Progenitor cell of endocrine pancreas (in vitro differentiated cells): ENCODE data around the gene C1orf56. TPM values are rescaled to one million over a fixed set of nuclear protein-coding genes. Genes with fewer than 3 reads are reported as not detected.
"Not testable (repeated sequence)": the region's sequence is repeated elsewhere in the genome, so short reads cannot be mapped to it uniquely, and the experiment has no call there.

Experiments
- DNase-seq: peaks from one replicate; pipeline ENCODE4 v3.0.0; 2021; ENCODE audit warnings: low spot score; ENCODE audit not compliant: unreplicated experiment
- H3K27ac Mint-ChIP-seq: 2 replicates; pipeline ENCODE4 v1.8.0; 2021; ENCODE audit warnings: mild to moderate bottlenecking, moderate library complexity, mixed read lengths
- H3K27me3 Mint-ChIP-seq: 2 replicates; pipeline ENCODE4 v1.8.0; 2021; ENCODE audit warnings: mixed read lengths
- H3K36me3 Mint-ChIP-seq: 2 replicates; pipeline ENCODE4 v1.8.0; 2022; ENCODE audit warnings: mixed read lengths; ENCODE audit not compliant: insufficient read depth
- H3K4me1 Mint-ChIP-seq: 2 replicates; pipeline ENCODE4 v1.8.0; 2021; ENCODE audit warnings: low read depth, mixed read lengths
- H3K4me3 Mint-ChIP-seq: 2 replicates; pipeline ENCODE4 v1.8.0; 2021; ENCODE audit warnings: low read depth, mild to moderate bottlenecking, moderate library complexity, mixed read lengths
- H3K9me3 Mint-ChIP-seq: 2 replicates; pipeline ENCODE4 v1.8.0; 2021; ENCODE audit warnings: low read depth, mixed read lengths
- total RNA-seq: library from RNA; stranded (reverse); gene quantifications from 2 replicates; pipeline ENCODE4 v1.2.1, GENCODE V29; 2021
- TF ChIP-seq, protein P1 (sequence below): fragments of 200-600 bp; sonication (generic); IDR thresholded peaks from one replicate; pipeline ENCODE4 v1.5.0; 2021; ENCODE audit warnings: antibody characterized with exemption, mild to moderate bottlenecking; ENCODE audit not compliant: unreplicated experiment

Gene C1orf56
- total RNA-seq, 1 donor from 2014 or later, result 7.0 TPM

DNA sequence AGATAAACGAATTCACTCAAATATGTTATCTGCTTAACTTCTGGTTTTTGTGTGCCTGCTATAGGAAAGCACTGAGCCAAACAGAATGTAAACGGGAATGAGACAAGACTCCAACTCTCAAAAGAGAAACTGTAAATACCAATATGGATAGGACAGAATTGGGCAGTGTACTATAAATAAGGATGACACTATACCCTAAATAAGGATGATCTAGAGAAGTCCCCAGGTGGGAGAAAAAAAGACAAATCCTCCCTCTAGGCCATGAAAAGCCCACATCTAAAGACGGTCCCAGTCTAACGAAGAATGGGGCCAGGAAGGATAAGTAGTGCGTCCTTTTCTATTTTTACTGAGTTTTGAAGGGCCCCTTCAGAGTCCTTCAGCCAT is 21.5 kb downstream of the C1orf56 start:
- Mint-ChIP-seq H3K27ac (peak overlapping the region; percentile 88), H3K4me1 (peaks cover 11% of the 10 kb centered on the region), H3K4me3 (peak overlapping the region; percentile 96), H3K36me3 (peaks cover 15% of the 10 kb centered on the region), H3K27me3 (no peaks in the 10 kb centered on the region), H3K9me3 (no peaks in the 10 kb centered on the region)
- DNase-seq, result no peak
- TF ChIP-seq, protein P1, sequence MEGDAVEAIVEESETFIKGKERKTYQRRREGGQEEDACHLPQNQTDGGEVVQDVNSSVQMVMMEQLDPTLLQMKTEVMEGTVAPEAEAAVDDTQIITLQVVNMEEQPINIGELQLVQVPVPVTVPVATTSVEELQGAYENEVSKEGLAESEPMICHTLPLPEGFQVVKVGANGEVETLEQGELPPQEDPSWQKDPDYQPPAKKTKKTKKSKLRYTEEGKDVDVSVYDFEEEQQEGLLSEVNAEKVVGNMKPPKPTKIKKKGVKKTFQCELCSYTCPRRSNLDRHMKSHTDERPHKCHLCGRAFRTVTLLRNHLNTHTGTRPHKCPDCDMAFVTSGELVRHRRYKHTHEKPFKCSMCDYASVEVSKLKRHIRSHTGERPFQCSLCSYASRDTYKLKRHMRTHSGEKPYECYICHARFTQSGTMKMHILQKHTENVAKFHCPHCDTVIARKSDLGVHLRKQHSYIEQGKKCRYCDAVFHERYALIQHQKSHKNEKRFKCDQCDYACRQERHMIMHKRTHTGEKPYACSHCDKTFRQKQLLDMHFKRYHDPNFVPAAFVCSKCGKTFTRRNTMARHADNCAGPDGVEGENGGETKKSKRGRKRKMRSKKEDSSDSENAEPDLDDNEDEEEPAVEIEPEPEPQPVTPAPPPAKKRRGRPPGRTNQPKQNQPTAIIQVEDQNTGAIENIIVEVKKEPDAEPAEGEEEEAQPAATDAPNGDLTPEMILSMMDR, result no peak

DNA sequence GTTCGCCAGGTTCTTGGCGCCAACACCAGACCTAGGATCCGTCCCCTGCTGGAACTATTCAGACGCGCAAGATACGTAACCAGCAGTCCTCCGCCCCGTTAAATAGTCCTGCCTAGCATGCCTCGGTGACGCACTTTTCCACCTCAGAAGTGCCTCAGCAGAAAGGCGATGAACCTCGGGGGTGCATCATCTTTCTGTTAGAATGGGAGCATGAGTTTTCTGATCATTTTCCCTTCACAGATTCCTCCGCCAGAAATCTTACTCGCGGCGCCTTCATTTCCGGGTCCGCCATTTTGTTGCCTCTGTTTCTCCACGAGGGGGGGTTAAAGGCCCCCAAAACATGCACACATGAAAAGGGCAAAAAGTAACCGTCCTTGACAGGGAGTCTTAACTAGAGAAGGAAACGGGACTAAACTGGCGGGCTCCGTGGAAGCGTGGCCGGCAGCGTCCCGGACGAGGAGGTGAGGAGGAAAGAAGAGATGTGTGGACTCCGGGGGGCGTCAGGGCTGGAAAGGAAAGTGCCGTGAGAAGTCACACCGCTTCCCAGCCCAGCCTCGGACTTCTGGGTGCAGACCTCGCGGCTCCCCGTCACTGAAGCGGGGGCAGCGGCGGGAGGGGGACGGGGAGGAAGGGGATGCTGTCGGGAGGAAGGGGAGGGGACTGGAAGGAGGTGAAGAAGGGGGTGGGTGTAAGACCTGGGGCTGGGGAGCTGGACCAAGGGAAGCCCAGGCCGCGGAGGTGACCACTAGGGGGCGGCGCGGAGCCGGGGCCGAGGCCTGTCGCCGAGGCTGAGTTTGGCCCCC is 23.1 kb downstream of the C1orf56 start, which contains the start of gene GABPB2:
Gene GABPB2 (plus strand): TSS at position 288 of the 803 bp plus-strand sequence. CDS start 17,429 bp downstream, outside the sequence.
- DNase-seq, result peak; percentile 83
- peaks cover 8% of the 10 kb centered on the region for H3K36me3 Mint-ChIP-seq
- no peaks in the 10 kb centered on the region for H3K27me3 Mint-ChIP-seq
- no peaks in the 10 kb centered on the region for H3K9me3 Mint-ChIP-seq
- peak within 1 kb of the TSS; percentile 100 for H3K27ac Mint-ChIP-seq
- H3K4me1 Mint-ChIP-seq, result peaks cover 4% of the 10 kb centered on the region
- TF ChIP-seq, protein P1, result peak; percentile 97
- H3K4me3 Mint-ChIP-seq, result peak within 1 kb of the TSS; percentile 96

DNA sequence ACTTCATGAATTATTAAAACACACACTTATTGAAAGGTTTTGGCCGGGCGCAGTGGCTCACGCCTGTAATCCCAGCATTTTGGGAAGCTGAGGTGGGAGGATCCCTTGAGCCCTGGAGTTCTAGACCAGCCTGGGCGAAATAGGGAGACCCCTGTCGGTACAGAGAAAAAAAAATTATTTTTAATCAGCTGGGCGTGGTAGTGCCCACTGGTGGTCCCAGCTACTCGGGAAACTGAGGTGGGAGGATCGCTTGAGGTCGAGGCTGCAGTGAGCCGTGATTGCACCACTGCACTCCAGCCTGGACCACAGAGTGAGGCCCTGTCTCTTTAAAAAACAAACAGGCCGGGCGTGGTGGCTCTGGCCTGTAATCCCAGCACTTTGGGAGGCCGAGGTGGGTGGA is 24.7 kb downstream of the C1orf56 start:
- TF ChIP-seq, protein P1, result no peak
- no peaks in the 10 kb centered on the region for H3K27me3 Mint-ChIP-seq
- DNase-seq, result no peak
- H3K9me3 Mint-ChIP-seq, result no peaks in the 10 kb centered on the region
- no peak overlapping the region for H3K27ac Mint-ChIP-seq
- H3K4me3 Mint-ChIP-seq, result peak overlapping the region; percentile 96
- H3K36me3 Mint-ChIP-seq, result peaks cover 6% of the 10 kb centered on the region
- H3K4me1 Mint-ChIP-seq, result peaks cover 4% of the 10 kb centered on the region

DNA sequence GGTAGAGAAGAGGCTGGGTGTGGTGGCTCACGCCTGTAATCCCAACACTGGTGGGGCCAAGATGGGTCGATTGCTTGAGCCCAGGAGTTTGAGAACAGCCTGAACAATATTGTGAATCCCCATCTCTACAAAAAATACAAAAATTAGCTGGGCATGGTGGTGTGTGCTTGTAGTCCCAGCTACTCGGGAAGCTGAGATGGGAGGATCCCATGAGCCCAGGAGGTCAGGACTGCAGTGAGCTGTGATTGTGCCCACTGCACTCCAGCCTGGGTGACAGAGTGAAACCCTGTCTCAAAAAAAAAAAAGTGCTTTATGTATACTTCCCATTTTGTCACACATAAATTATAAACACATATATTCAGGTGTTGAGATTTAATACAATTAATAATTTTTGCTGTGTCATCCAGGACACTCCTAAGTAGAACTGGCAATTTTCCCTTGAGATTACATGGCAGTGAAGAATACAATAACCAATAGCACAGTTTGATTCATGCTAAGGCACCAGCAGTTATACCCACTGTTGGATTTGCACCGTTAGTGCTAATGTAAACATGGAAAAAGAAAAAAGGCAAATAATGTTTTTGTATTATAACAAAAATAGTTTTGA is 38.5 kb downstream of the C1orf56 start:
- H3K9me3 Mint-ChIP-seq, result no peaks in the 10 kb centered on the region
- H3K4me1 Mint-ChIP-seq, result no peaks in the 10 kb centered on the region
- DNase-seq, result no peak
- TF ChIP-seq, protein P1, result no peak
- no peaks in the 10 kb centered on the region for H3K27me3 Mint-ChIP-seq
- no peak overlapping the region for H3K4me3 Mint-ChIP-seq
- no peak overlapping the region for H3K27ac Mint-ChIP-seq
- no peaks in the 10 kb centered on the region for H3K36me3 Mint-ChIP-seq

DNA sequence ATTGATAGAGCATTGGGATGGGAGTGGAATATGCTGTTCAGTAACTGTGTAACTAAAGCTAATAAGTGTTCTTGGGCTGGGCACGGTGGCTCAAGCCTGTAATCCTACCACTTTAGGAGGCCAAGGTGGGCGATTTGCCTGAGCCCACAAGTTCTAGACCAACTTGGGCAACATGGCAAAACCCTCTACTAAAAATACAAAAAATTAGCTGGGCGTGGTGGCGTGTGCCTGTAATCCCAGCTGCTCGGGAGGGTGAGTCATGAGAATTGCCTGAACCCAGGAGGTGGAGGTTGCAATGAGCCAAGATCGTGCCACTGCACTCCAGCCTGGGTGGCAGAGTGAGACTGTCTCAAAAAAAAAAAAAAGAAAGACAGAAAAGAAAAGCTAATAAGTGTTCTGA is 49.9 kb downstream of the C1orf56 start:
- not testable (repeated sequence) for H3K4me3 Mint-ChIP-seq

DNA sequence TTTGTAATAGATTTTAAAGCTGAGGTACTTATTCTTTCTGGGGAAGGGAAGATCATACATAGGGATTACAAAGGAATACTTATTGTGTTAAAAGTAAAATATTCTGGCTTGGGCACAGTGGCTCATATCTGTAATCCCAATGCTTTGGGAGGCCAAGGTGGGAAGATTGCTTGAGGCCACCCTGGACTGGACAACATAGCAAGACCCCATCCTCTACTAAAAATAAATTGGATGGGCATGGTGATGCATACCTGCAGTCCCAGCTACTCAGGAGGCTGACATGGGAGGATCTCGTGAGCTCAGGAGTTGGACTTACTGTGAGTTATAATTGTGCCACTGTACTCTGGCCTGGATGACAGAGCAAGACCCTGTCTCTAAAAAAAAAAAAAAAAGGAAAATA is 50.6 kb downstream of the C1orf56 start:
- DNase-seq, result no peak
- Mint-ChIP-seq H3K9me3 (no peaks in the 10 kb centered on the region), H3K27ac (no peak overlapping the region), H3K4me1 (no peaks in the 10 kb centered on the region), H3K27me3 (no peaks in the 10 kb centered on the region), H3K36me3 (peaks cover 1% of the 10 kb centered on the region), H3K4me3 (no peak overlapping the region)
- TF ChIP-seq, protein P1, result no peak

More for the DNA sequence above, 49.9 kb downstream of the C1orf56 start:
- not testable (repeated sequence) for H3K4me1 Mint-ChIP-seq, H3K9me3 Mint-ChIP-seq, DNase-seq, H3K27me3 Mint-ChIP-seq, H3K36me3 Mint-ChIP-seq, H3K27ac Mint-ChIP-seq
